Left lung (tissue), 10 donors: ENCODE measurements around the gene CDC42BPA. TPM values are rescaled to one million over a fixed set of nuclear protein-coding genes. Genes with fewer than 3 reads are reported as not detected.

Source experiments
- ATAC-seq: fragments of 200-7000 bp; cut with Tn5 transposase; one replicate; pipeline ENCODE4 v1.9.1; 2020; ENCODE audit warnings: moderate library complexity
- DNase-seq, 4 donors: peaks; one replicate each; pipeline ENCODE4 v3.0.0-alpha.2; 2013 to 2020
- H3K27ac ChIP-seq, 2 donors: fragments of 200-600 bp; sonication (generic) in 1 of 2; one replicate each; pipeline versions ENCODE4 v1.5.0 to v1.8.0; 2020 to 2021
- H3K27me3 ChIP-seq, 2 donors: fragments of 200-600 bp; sonication (generic) in 1 of 2; one replicate each; pipeline versions ENCODE4 v1.5.0 to v1.8.0; 2020 to 2021
- H3K36me3 ChIP-seq, 2 donors: fragments of 200-600 bp; sonication (generic) in 1 of 2; one replicate each; pipeline versions ENCODE4 v1.5.0 to v1.8.0; 2020 to 2021
- H3K4me1 ChIP-seq, 2 donors: fragments of 200-600 bp; one replicate each; pipeline ENCODE4 v1.8.0; 2021
- H3K4me3 ChIP-seq, 2 donors: fragments of 200-600 bp; sonication (generic) in 1 of 2; one replicate each; pipeline versions ENCODE4 v1.5.0 to v1.8.0; 2020 to 2021; ENCODE audit warnings: mild to moderate bottlenecking in 1 of 2
- H3K9me3 ChIP-seq, 2 donors: fragments of 200-600 bp; sonication (generic) in 1 of 2; one replicate each; pipeline versions ENCODE4 v1.5.0 to v1.8.0; 2020 to 2021
- intact Hi-C, 2 donors: fragments of 100-400 bp; cut with DNase I; formaldehyde crosslinking; loops; one replicate each; pipeline versions ENCODE4 v1.11.2 to v1.14.2; 2022
- polyA plus RNA-seq, 6 donors: library from polyadenylated mRNA; unstranded; fragments of 120-200 nt; gene quantifications; one replicate each; pipeline ENCODE4 v1.2.1, GENCODE V29; 2013; ENCODE audit not compliant: insufficient read length in 6 of 6
- total RNA-seq, 2 donors: library from RNA; stranded (reverse); fragmentation: NEBNext Ultra II Directional; extraction: Animal tissue kit (Norgen Biotek cat#: 25700); gene quantifications; one replicate each; pipeline ENCODE4 v1.2.1, GENCODE V29; 2021
- TF ChIP-seq, protein P1 (sequence below), 2 donors: fragments of 200-600 bp; sonication (generic) in 1 of 2; IDR thresholded peaks; one replicate each; pipeline versions ENCODE4 v1.5.0 to v1.8.0; 2021; ENCODE audit warnings: antibody characterized with exemption in 2 of 2
- donor health status: DM: no; HTN: yes; CAD: no.
- donor health status: DM: no; HTN: no; CAD: no.

The CDC42BPA gene
- total and polyA plus RNA-seq, 8 donors, result 35.8 to 49.0 (median 43.4) TPM

DNA sequence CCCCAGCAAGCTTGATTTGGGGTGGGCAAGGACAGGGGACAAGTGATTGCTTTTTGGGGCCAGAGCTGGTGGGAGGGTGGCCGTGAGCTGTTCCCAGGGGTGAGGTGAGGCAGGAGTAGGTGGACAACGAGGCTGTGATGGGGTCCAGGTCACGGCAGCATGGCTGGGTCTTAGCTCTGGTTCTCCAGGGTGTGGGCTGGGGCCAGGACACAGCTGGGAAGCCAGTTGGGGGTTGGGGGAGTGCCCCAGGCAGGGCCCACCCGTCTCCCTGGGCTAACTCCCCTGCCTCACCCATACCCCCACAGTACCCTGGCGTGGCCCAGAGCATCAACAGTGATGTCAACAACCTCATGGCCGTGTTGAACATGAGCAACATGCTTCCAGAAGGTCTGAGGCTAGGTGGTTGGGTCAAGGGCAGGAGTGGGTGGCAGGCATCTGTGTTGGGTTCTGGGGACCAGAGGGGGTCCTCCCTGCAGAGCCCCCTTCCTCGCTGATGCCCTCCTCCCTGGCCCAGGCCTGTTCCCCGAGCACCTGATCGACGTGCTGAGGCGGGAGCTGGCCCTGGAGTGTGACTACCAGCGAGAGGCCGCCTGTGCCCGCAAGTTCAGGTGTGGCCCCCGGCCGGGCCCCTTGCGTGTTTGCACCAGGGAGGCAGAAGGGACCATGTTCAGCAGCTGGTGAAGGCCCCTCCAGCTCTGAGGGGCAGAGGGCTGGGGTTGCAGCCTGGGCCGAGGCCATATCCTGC lies 334.9 kb downstream of the CDC42BPA start:
- H3K9me3 ChIP-seq, result no peaks in the 10 kb centered on the region
- H3K36me3 ChIP-seq, result peaks cover 0 to 66% of the 10 kb centered on the region in 2 donors
- H3K27ac ChIP-seq, result no peak overlapping the region
- intact Hi-C loops, result no loop called here
- no peak for DNase-seq
- ATAC-seq, result no peak
- TF ChIP-seq, protein P1, sequence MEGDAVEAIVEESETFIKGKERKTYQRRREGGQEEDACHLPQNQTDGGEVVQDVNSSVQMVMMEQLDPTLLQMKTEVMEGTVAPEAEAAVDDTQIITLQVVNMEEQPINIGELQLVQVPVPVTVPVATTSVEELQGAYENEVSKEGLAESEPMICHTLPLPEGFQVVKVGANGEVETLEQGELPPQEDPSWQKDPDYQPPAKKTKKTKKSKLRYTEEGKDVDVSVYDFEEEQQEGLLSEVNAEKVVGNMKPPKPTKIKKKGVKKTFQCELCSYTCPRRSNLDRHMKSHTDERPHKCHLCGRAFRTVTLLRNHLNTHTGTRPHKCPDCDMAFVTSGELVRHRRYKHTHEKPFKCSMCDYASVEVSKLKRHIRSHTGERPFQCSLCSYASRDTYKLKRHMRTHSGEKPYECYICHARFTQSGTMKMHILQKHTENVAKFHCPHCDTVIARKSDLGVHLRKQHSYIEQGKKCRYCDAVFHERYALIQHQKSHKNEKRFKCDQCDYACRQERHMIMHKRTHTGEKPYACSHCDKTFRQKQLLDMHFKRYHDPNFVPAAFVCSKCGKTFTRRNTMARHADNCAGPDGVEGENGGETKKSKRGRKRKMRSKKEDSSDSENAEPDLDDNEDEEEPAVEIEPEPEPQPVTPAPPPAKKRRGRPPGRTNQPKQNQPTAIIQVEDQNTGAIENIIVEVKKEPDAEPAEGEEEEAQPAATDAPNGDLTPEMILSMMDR (IDR thresholded peaks at IDR 0.05), result no peak
- no peak overlapping the region for H3K4me3 ChIP-seq
- peaks cover under 1 to 17% of the 10 kb centered on the region in 2 donors for H3K4me1 ChIP-seq
- no peaks in the 10 kb centered on the region for H3K27me3 ChIP-seq

DNA sequence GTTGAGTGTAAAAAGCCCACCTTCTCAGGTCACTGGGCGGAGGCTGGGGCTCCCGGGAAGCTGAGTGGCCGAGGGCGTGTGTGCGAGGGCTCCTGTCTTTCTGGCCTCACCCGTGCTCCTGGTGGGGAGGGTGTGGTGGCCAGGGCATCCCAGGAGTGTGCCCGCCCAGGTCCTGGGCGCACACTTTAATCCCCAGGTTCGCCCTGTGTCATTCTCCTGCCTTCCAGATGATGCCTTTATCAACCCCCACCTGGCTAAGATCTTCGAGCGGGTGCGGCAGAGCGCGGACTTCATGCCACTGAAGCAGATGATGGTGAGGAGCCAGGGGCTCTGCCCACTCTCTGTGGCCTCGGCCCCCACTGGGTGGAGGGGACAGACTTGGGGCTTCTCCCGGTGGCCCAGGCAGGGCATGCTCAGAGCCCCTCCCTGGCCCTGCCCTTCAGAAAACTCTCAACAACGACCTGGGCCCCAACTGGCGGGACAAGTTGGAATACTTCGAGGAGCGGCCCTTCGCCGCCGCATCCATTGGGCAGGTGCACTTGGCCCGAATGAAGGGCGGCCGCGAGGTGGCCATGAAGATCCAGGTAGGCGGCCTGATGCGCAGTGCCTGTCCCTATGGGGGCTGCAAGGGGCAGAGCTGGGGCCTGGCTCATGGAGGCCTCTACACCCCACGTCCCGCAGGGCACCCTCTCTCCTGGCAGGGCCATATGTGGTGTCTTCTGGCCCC lies 335.7 kb downstream of the CDC42BPA start:
- H3K4me1 ChIP-seq, result peaks cover 0 to 9% of the 10 kb centered on the region in 2 donors
- DNase-seq, result no peak
- intact Hi-C loops, result no loop called here
- no peak overlapping the region for H3K27ac ChIP-seq
- H3K4me3 ChIP-seq, result no peak overlapping the region
- no peak for ATAC-seq
- peaks cover 0 to 64% of the 10 kb centered on the region in 2 donors for H3K36me3 ChIP-seq
- no peaks in the 10 kb centered on the region for H3K9me3 ChIP-seq
- H3K27me3 ChIP-seq, result no peaks in the 10 kb centered on the region
- TF ChIP-seq, protein P1 (IDR thresholded peaks at IDR 0.05), result no peak

DNA sequence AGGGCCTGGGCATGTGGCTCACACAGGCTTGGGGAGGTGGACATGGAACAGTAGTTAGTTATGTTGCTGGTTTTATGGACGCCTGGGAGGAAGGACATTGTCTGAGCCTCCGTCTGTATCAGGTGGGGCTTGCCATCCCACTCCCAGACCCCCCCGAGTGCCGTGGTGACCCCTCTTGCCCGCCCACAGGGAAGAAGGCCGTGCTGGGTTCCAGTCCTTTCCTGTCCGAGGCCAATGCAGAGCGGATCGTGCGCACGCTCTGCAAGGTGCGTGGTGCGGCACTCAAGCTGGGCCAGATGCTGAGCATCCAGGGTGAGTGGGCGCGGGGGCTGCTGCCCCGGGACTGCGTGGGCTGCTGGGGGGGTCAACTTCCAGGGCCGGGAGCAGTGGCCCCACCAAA lies 336.5 kb downstream of the CDC42BPA start:
- TF ChIP-seq, protein P1 (IDR thresholded peaks at IDR 0.05), result no peak
- Histone ChIP-seq H3K36me3 (peaks cover 0 to 59% of the 10 kb centered on the region in 2 donors), H3K27ac (no peak overlapping the region), H3K9me3 (no peaks in the 10 kb centered on the region), H3K4me3 (no peak overlapping the region), H3K4me1 (peaks cover 0 to 4% of the 10 kb centered on the region in 2 donors), H3K27me3 (no peaks in the 10 kb centered on the region)
- ATAC-seq, result no peak
- intact Hi-C loops, result no loop called here
- no peak for DNase-seq

DNA sequence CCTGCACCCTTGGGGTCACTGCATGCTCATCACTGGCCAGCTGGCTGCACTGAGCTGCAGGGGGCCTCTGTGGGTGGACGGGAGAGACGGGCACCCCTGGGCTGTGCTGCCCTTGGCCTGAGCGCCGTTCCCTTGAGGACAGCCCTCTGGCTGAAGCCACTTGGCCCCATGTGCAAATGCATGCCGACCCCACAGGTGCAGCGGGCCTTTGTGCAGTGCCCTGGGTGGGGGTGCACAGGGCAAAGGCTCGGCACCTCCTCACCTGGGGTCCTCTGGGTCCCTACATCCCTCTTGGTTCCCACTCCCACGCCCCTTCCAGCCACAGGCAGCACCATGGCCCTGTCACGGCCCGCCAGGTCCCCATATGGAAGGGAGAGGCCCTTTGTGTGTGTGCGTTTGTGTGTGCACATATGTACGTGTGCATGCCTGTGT lies 336.9 kb downstream of the CDC42BPA start:
- Histone ChIP-seq H3K36me3 (peaks cover 0 to 54% of the 10 kb centered on the region in 2 donors), H3K9me3 (no peaks in the 10 kb centered on the region), H3K27me3 (no peaks in the 10 kb centered on the region), H3K27ac (no peak overlapping the region), H3K4me1 (peaks cover 0 to 4% of the 10 kb centered on the region in 2 donors), H3K4me3 (no peak overlapping the region)
- DNase-seq, result no peak
- intact Hi-C loops, result no loop called here
- TF ChIP-seq, protein P1 (IDR thresholded peaks at IDR 0.05), result no peak
- no peak for ATAC-seq
